OCI-LY7 (cell line): Measurements from ENCODE around the gene EIF4E1B.

ENCODE experiments used
- EZH2phosphoT487 ChIP-seq: fragments of 200-600 bp; sonication (generic); IDR thresholded peaks from 2 replicates; pipeline ENCODE4 v1.6.1; 2018; ENCODE audit warnings: low read depth, borderline replicate concordance, mild to moderate bottlenecking, mixed run types, antibody characterized with exemption, low read length, moderate library complexity, mixed read lengths
- TF ChIP-seq, protein P1 (sequence below): fragments of 200-600 bp; sonication (generic); conservative IDR thresholded peaks from 2 replicates; pipeline ENCODE4 v1.5.1; 2014; ENCODE audit warnings: mild to moderate bottlenecking, antibody characterized with exemption, low read length, moderate library complexity, mixed read lengths

GRCh38 chr5:176606032-176606431 is 24.4 kb upstream of the EIF4E1B start:
- TF ChIP-seq, protein P1, sequence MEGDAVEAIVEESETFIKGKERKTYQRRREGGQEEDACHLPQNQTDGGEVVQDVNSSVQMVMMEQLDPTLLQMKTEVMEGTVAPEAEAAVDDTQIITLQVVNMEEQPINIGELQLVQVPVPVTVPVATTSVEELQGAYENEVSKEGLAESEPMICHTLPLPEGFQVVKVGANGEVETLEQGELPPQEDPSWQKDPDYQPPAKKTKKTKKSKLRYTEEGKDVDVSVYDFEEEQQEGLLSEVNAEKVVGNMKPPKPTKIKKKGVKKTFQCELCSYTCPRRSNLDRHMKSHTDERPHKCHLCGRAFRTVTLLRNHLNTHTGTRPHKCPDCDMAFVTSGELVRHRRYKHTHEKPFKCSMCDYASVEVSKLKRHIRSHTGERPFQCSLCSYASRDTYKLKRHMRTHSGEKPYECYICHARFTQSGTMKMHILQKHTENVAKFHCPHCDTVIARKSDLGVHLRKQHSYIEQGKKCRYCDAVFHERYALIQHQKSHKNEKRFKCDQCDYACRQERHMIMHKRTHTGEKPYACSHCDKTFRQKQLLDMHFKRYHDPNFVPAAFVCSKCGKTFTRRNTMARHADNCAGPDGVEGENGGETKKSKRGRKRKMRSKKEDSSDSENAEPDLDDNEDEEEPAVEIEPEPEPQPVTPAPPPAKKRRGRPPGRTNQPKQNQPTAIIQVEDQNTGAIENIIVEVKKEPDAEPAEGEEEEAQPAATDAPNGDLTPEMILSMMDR, result no peak
- no peak for TF ChIP-seq EZH2phosphoT487
